Measurements from ENCODE around the gene CPNE9.

Gene CPNE9

GRCh38 chr3:9701711-9702110, 1.9 kb upstream of the CPNE9 start:
- no peaks in the 10 kb centered on the region for H3K9me3 Mint-ChIP-seq
- peaks cover 40% of the 10 kb centered on the region for H3K27me3 Mint-ChIP-seq (ENCODE audit: low read depth)
- no peaks in the 10 kb centered on the region for H3K4me1 Mint-ChIP-seq
- TF ChIP-seq, protein P1, sequence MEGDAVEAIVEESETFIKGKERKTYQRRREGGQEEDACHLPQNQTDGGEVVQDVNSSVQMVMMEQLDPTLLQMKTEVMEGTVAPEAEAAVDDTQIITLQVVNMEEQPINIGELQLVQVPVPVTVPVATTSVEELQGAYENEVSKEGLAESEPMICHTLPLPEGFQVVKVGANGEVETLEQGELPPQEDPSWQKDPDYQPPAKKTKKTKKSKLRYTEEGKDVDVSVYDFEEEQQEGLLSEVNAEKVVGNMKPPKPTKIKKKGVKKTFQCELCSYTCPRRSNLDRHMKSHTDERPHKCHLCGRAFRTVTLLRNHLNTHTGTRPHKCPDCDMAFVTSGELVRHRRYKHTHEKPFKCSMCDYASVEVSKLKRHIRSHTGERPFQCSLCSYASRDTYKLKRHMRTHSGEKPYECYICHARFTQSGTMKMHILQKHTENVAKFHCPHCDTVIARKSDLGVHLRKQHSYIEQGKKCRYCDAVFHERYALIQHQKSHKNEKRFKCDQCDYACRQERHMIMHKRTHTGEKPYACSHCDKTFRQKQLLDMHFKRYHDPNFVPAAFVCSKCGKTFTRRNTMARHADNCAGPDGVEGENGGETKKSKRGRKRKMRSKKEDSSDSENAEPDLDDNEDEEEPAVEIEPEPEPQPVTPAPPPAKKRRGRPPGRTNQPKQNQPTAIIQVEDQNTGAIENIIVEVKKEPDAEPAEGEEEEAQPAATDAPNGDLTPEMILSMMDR (IDR thresholded peaks at IDR 0.05; ENCODE audit: unreplicated experiment in 3 of 3), result no peak
- H3K27ac Mint-ChIP-seq, result no peak overlapping the region
- peaks cover 24% of the 10 kb centered on the region for H3K36me3 Mint-ChIP-seq (ENCODE audit: low read depth)
- H3K4me3 Mint-ChIP-seq, result no peak overlapping the region

GRCh38 chr3:9703240-9703639, 393 bp upstream of the CPNE9 start:
- peak overlapping the region; percentile 14 to 54 (median 34) for H3K4me3 Mint-ChIP-seq
- no peaks in the 10 kb centered on the region for H3K4me1 Mint-ChIP-seq

GRCh38 chr3:9704347-9705322, 1.0 kb downstream of the CPNE9 start:
- peak overlapping the region; percentile 39 to 70 (median 54) for H3K4me3 Mint-ChIP-seq
- peaks cover 3% of the 10 kb centered on the region for H3K9me3 Mint-ChIP-seq
- peaks cover 44% of the 10 kb centered on the region for H3K27me3 Mint-ChIP-seq (ENCODE audit: low read depth)
- no peaks in the 10 kb centered on the region for H3K4me1 Mint-ChIP-seq
- H3K27ac Mint-ChIP-seq, result no peak overlapping the region
- peaks cover 16% of the 10 kb centered on the region for H3K36me3 Mint-ChIP-seq (ENCODE audit: low read depth)
- TF ChIP-seq, protein P1 (IDR thresholded peaks at IDR 0.05; ENCODE audit: unreplicated experiment in 3 of 3), result no peak

More at GRCh38 chr3:9703240-9703639, 393 bp upstream of the CPNE9 start:
- H3K9me3 Mint-ChIP-seq, result peaks cover 3% of the 10 kb centered on the region
- no peak overlapping the region for H3K27ac Mint-ChIP-seq
- TF ChIP-seq, protein P1 (IDR thresholded peaks at IDR 0.05; ENCODE audit: unreplicated experiment in 3 of 3), result no peak
- H3K36me3 Mint-ChIP-seq (ENCODE audit: low read depth), result peaks cover 19% of the 10 kb centered on the region
- peaks cover 44% of the 10 kb centered on the region for H3K27me3 Mint-ChIP-seq (ENCODE audit: low read depth)

DNA sequence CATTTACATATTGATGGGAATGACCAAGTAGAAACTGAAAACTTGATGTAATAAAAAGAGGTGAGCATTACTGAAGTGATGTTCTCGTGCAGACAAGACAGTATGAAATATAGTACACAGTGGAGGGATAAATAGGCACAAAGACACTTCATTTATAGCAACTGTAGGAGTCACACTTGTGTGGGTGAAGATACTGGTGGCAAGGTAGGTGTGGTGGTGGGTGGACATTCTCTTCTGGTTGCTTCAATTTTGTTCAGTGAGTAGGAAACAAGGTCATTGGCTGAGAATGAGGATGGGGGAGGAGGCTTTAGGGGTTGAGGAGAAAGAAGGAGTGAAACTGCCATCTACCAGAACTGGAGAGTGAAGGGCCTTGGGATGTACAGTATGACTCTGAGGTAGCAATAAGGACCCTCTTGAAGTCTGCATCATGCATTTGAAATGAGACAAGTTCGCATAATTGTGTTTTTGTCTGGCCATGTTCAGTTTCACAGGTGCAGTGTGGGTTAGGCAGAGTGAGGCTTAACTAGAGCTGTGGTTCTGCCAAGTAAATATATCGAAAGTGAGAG, 6.6 kb downstream of the CPNE9 start:
- Mint-ChIP-seq H3K27ac (no peak overlapping the region), H3K36me3 (ENCODE audit: low read depth) (no peaks in the 10 kb centered on the region), H3K4me3 (no peak overlapping the region)

GRCh38 chr3:9712415-9712814, 8.8 kb downstream of the CPNE9 start:
- TF ChIP-seq, protein P1 (IDR thresholded peaks at IDR 0.05; ENCODE audit: unreplicated experiment in 3 of 3), result no peak
- H3K4me1 Mint-ChIP-seq, result peaks cover 7% of the 10 kb centered on the region

More for the DNA sequence above, 6.6 kb downstream of the CPNE9 start:
- TF ChIP-seq, protein P1 (IDR thresholded peaks at IDR 0.05; ENCODE audit: unreplicated experiment in 3 of 3), result no peak
- no peaks in the 10 kb centered on the region for H3K4me1 Mint-ChIP-seq
- H3K27me3 Mint-ChIP-seq (ENCODE audit: low read depth), result peaks cover 33% of the 10 kb centered on the region
- H3K9me3 Mint-ChIP-seq, result peaks cover 3% of the 10 kb centered on the region

More at GRCh38 chr3:9712415-9712814, 8.8 kb downstream of the CPNE9 start:
- H3K36me3 Mint-ChIP-seq (ENCODE audit: low read depth), result no peaks in the 10 kb centered on the region
- H3K4me3 Mint-ChIP-seq, result no peak overlapping the region
- peaks cover under 1% of the 10 kb centered on the region for H3K9me3 Mint-ChIP-seq
- H3K27ac Mint-ChIP-seq, result no peak overlapping the region
- peaks cover 14% of the 10 kb centered on the region for H3K27me3 Mint-ChIP-seq (ENCODE audit: low read depth)
